Uterus (tissue), 2 donors: ENCODE data around the gene FATE1.

ENCODE experiments used
- POLR2A ChIP-seq, 2 donors: fragments of 450-650 bp; IDR thresholded peaks; one replicate each; pipeline ENCODE4 v1.6.1; 2016; ENCODE audit warnings: antibody characterized with exemption in 2 of 2, mild to moderate bottlenecking in 1 of 2, moderate library complexity in 1 of 2
- TF ChIP-seq, protein P1 (sequence below), 4 experiments: fragments of 200-600 bp in 2 of 4; fragments of 450-650 bp in 2 of 4; sonication (generic) in 2 of 4; IDR thresholded peaks; one replicate each; pipeline ENCODE4 v1.5.1; 2016 to 2019; ENCODE audit warnings: antibody characterized with exemption in 4 of 4, mild to moderate bottlenecking in 2 of 4, moderate library complexity in 1 of 4

DNA sequence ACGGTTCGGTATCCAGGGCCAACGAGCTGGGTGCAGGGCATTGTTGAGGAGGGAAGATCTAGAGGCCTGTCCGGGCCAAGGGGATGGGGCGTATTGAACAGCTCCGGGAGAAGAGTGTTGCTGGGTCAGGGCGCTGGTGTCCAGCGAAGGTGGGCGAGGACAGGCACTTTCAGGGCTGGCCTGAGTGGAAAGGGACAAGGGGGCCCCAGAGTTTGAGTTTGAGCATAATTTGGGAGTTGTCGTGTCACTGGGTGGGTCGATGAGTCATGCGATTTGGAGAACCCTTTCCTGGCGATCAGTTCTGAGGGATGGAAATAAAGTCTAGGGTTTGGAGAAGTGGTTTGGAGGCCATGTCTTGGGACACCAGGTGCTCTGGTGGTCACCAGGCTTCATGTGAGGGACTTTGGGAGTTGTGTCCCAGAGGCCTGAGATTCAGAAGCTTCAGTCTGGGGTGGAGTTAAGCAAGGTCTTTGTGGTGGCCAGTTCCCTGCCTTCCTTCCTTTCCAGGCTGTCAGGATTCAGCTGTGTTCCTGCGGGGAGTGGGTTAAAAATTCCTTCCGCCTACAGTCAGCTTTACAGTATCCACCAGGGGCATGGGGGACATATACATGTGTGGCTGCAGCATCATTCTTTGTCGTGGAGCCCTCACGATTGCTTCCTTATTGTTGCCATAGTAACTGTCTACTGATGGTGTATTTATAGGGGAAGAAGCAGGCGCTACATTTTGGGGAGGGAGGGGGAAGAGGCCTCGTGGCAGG lies 20.1 kb upstream of the FATE1 start:
- TF ChIP-seq, protein P1, sequence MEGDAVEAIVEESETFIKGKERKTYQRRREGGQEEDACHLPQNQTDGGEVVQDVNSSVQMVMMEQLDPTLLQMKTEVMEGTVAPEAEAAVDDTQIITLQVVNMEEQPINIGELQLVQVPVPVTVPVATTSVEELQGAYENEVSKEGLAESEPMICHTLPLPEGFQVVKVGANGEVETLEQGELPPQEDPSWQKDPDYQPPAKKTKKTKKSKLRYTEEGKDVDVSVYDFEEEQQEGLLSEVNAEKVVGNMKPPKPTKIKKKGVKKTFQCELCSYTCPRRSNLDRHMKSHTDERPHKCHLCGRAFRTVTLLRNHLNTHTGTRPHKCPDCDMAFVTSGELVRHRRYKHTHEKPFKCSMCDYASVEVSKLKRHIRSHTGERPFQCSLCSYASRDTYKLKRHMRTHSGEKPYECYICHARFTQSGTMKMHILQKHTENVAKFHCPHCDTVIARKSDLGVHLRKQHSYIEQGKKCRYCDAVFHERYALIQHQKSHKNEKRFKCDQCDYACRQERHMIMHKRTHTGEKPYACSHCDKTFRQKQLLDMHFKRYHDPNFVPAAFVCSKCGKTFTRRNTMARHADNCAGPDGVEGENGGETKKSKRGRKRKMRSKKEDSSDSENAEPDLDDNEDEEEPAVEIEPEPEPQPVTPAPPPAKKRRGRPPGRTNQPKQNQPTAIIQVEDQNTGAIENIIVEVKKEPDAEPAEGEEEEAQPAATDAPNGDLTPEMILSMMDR (IDR thresholded peaks at IDR 0.05) = no peak
- no peak for TF ChIP-seq POLR2A (IDR thresholded peaks at IDR 0.05)
